Measurements from ENCODE around the gene BMAL1. TPM values are rescaled to one million over a fixed set of nuclear protein-coding genes. Genes with fewer than 3 reads are reported as not detected.

Gene BMAL1
- total and polyA plus RNA-seq, 2 of the 8 experiments (the other 6 are each of a cell fraction or from before 2014, with no cell fraction given): 6.8 to 6.9 TPM

- H4K91ac ChIP-seq (replicated peaks; ENCODE audit: insufficient read length, low read length): no peak overlapping the region
- H3K79me2 ChIP-seq (ENCODE audit: control insufficient read depth in 1 of 2, insufficient read depth in 2 of 2, low read length in 2 of 2): no peaks in the 10 kb centered on the region; a peak in 1 of 4 replicates
- H3K9ac ChIP-seq (replicated peaks in 1 of 4; ENCODE audit: extremely low read depth in 1 of 4, low read depth in 3 of 4, low read length in 3 of 4): no peak overlapping the region
- no peak overlapping the region for H4K8ac ChIP-seq (ENCODE audit: extremely low read depth, insufficient read depth, low read length)
- no peak overlapping the region for H3K27ac ChIP-seq (ENCODE audit: low read depth, low read length)
- WGBS, 2 experiments (ENCODE audit: extremely low coverage in 1 of 2, insufficient coverage in 1 of 2, insufficient read length in 1 of 2, insufficient replicate concordance in 2 of 2, low coverage in 1 of 2, low lambda C conversion rate in 2 of 2, missing lambda C conversion rate in 1 of 2): 92% methylated on average over 1 of the region's 1 CpG; no CpG with 5 or more reads in 1 of the 2 experiments
- H3K36me3 ChIP-seq (ENCODE audit: control insufficient read depth in 2 of 4, insufficient read depth in 4 of 4, low read length in 3 of 4): no peaks in the 10 kb centered on the region
- H2BK20ac ChIP-seq (ENCODE audit: low read length): no peak overlapping the region
- H3K4me1 ChIP-seq (replicated peaks in 1 of 4; ENCODE audit: control insufficient read depth in 3 of 4, insufficient read depth in 4 of 4, low read length in 3 of 4): peaks cover 0 to 2% (median 0%) of the 10 kb centered on the region in 4 experiments; a peak in 1 of 7 replicates
- H3K23ac ChIP-seq (ENCODE audit: insufficient read length): no peak overlapping the region
- no peak overlapping the region for H2BK15ac ChIP-seq (ENCODE audit: low read length)
- H3K14ac ChIP-seq (ENCODE audit: insufficient read length): no peak overlapping the region
- TF ChIP-seq CTCF (IDR thresholded peaks at IDR 0.05; ENCODE audit: control extremely low read depth in 1 of 3, insufficient read depth in 1 of 3, low read depth in 1 of 3, low read length in 3 of 3): peak in 1 of 3 experiments; percentile 14; a peak in 1 of 4 replicates
- no peak for TF ChIP-seq CBX8 (IDR thresholded peaks at IDR 0.05; ENCODE audit: borderline replicate concordance, low read depth, low read length)
- no peak overlapping the region for H2BK120ac ChIP-seq (replicated peaks; ENCODE audit: low read depth, low read length)
- no peak overlapping the region for H2BK5ac ChIP-seq (ENCODE audit: low read depth, low read length)
- H3K79me1 ChIP-seq (ENCODE audit: low read depth, low read length): no peaks in the 10 kb centered on the region; the same call in 1 of the 2 replicates
- peaks cover 0 to 4% of the 10 kb centered on the region in 2 experiments; a peak in 1 of 4 replicates for H3K9me3 ChIP-seq (ENCODE audit: insufficient read depth in 2 of 2, low read depth in 1 of 2, low read length in 1 of 2)
- no peak overlapping the region for H3K4me2 ChIP-seq (ENCODE audit: insufficient read depth in 1 of 2, low read depth in 2 of 2, low read length in 2 of 2)
- no peak overlapping the region for H3K56ac ChIP-seq (replicated peaks; ENCODE audit: insufficient read length, low read depth, low read length)
- no peak for DNase-seq (ENCODE audit: low read depth in 1 of 2, low spot score in 2 of 2)
- H3K4me3 ChIP-seq (ENCODE audit: extremely low read depth in 1 of 4, insufficient read depth in 2 of 4, low read depth in 3 of 4, low read length in 4 of 4): no peak overlapping the region
- H4K5ac ChIP-seq (ENCODE audit: insufficient read length, low read depth, low read length): no peak overlapping the region
- H2AK5ac ChIP-seq (ENCODE audit: low read depth, low read length): no peak overlapping the region
- no peak overlapping the region for H3K4ac ChIP-seq (replicated peaks; ENCODE audit: insufficient read length, low read depth, low read length)
- H4K20me1 ChIP-seq (replicated peaks in 1 of 2; ENCODE audit: control insufficient read depth in 1 of 2, insufficient read depth in 2 of 2, low read length in 2 of 2): no peaks in the 10 kb centered on the region
- FAIRE-seq: no peak
- ChIA-PET CTCF (ENCODE audit: partially characterized antibody) (interaction anchor here (0.6 to 5.8 kb wide), 40 partner anchors 8 to 224 kb away, joined by 3 to 66 read pairs (median 6); no protein-coding TSS in a partner anchor), POLR2A (ENCODE audit: partially characterized antibody) (interaction anchor here (1.0 kb wide), 1 partner anchor 135 kb away, joined by 4 read pairs; no protein-coding TSS in a partner anchor)
- no peaks in the 10 kb centered on the region for H3K27me3 ChIP-seq (replicated peaks in 1 of 4; ENCODE audit: control insufficient read depth in 3 of 4, extremely low read depth in 1 of 4, insufficient read depth in 3 of 4, low read length in 3 of 4)
- no peaks in the 10 kb centered on the region for H3K23me2 ChIP-seq (ENCODE audit: low read depth, low read length)
- H3K18ac ChIP-seq (ENCODE audit: extremely low read depth, low read length): no peak overlapping the region
- H2AFZ ChIP-seq (ENCODE audit: low read length): no peak overlapping the region
- H2BK12ac ChIP-seq (ENCODE audit: low read depth, low read length): no peak overlapping the region
Observed at GRCh38 chr11:13344818-13345217, 67.2 kb downstream of the BMAL1 start.

Data from H1 (cell line).